Gastrocnemius medialis (tissue), 4 donors: ENCODE measurements around the gene PRICKLE2. TPM values are rescaled to one million over a fixed set of nuclear protein-coding genes. Genes with fewer than 3 reads are reported as not detected.

Experiments
- ATAC-seq, 2 donors: fragments of 150-250 bp; one replicate each; pipeline ENCODE4 v1.9.1; 2016
- DNase-seq, 2 donors: peaks; one replicate each; pipeline ENCODE4 v3.0.0-alpha.2; 2019
- H3K27ac ChIP-seq, 4 donors: fragments of 200-600 bp; sonication (generic); 1 replicate in 1 of 4; 2 replicates in 3 of 4; pipeline ENCODE4 v1.5.1; 2016 to 2018; ENCODE audit warnings: mild to moderate bottlenecking in 2 of 4, moderate library complexity in 1 of 4
- H3K27me3 ChIP-seq, 3 donors: fragments of 200-600 bp; sonication (generic) in 2 of 3; 1 replicate in 1 of 3; 2 replicates in 2 of 3; pipeline versions ENCODE4 v1.5.1 to v1.6.0; 2016 to 2019; ENCODE audit warnings: mild to moderate bottlenecking in 1 of 3, moderate library complexity in 1 of 3
- H3K36me3 ChIP-seq, 2 donors: fragments of 200-600 bp; sonication (generic) in 1 of 2; one replicate each; pipeline ENCODE4 v1.5.1; 2017 to 2018
- H3K4me1 ChIP-seq, 2 donors: fragments of 200-600 bp; sonication (generic) in 1 of 2; one replicate each; pipeline ENCODE4 v1.5.1; 2016 to 2017; ENCODE audit warnings: mild to moderate bottlenecking in 2 of 2
- H3K4me3 ChIP-seq, 4 donors: fragments of 200-600 bp; sonication (generic) in 3 of 4; 1 replicate in 1 of 4; 2 replicates in 3 of 4; pipeline ENCODE4 v1.5.1; 2016 to 2019; ENCODE audit warnings: mild to moderate bottlenecking in 2 of 4
- H3K9me3 ChIP-seq, 3 donors: fragments of 200-600 bp; sonication (generic) in 2 of 3; 1 replicate in 1 of 3; 2 replicates in 2 of 3; pipeline ENCODE4 v1.5.1; 2016 to 2019
- POLR2A ChIP-seq, 2 donors: fragments of 450-650 bp; IDR thresholded peaks; one replicate each; pipeline ENCODE4 v1.6.1; 2017; ENCODE audit warnings: antibody characterized with exemption in 2 of 2, mild to moderate bottlenecking in 2 of 2, moderate library complexity in 2 of 2
- in situ Hi-C, 4 donors: fragments of 200-750 bp; cut with MboI; loops; one replicate each; pipeline versions ENCODE4 v1.15.0 to v1.8.0; 2017; ENCODE audit warnings: low sequenced_read_pairs in 4 of 4
- intact Hi-C: fragments of 100-400 bp; cut with DNase I; formaldehyde crosslinking; loops from one replicate; pipeline ENCODE4 v1.15.1; 2023; ENCODE audit warnings: low total_unique reads
- total RNA-seq, 4 donors: library from RNA; depleted of rRNA; stranded (reverse); fragments of >200 nt; gene quantifications; one replicate each; pipeline versions ENCODE4 v1.1.0 to v1.2.3, GENCODE V29; 2016
- TF ChIP-seq, protein P1 (sequence below), 5 experiments: fragments of 450-650 bp in 3 of 5; fragments of 200-600 bp in 2 of 5; sonication (generic) in 2 of 5; IDR thresholded peaks in 4 of 5; conservative IDR thresholded peaks in 1 of 5; 1 replicate in 4 of 5; 2 replicates in 1 of 5; pipeline ENCODE4 v1.5.1; 2016 to 2019; ENCODE audit warnings: antibody characterized with exemption in 5 of 5, mild to moderate bottlenecking in 3 of 5, moderate library complexity in 3 of 5

The PRICKLE2 gene
- total RNA-seq, 4 donors from 2014 or later = 3.6 to 6.7 (median 4.6) TPM

DNA sequence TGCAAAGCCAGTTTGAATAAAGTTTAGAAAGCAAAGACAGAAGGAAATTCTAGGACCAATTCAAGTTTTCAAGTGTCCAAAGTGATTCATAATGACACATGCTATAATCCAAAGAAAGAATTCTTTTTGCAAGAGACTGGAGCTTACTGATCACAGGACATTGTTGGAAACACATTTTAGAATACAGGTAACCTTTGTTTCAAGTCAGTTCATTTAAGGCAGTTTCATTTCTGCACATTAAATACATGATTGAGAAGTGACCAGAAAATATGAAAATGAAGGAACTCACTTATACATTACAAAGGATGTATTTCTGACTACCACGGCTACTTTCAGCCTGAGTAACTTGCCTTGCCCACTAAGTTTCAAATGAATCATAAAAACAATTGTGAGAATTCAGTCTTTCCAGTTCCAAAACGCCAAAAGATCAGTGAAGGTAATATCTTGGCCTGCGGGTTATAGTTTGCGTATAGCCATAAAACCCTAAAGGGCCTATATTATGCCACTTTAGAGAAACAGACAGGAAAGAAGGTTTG lies 48.7 kb downstream of the PRICKLE2 start:
- no peak for DNase-seq
- Histone ChIP-seq H3K9me3 (no peaks in the 10 kb centered on the region), H3K4me3 (no peak overlapping the region), H3K36me3 (no peaks in the 10 kb centered on the region), H3K27ac (no peak overlapping the region), H3K4me1 (no peaks in the 10 kb centered on the region), H3K27me3 (no peaks in the 10 kb centered on the region)
- ATAC-seq = no peak
- TF ChIP-seq, protein P1, sequence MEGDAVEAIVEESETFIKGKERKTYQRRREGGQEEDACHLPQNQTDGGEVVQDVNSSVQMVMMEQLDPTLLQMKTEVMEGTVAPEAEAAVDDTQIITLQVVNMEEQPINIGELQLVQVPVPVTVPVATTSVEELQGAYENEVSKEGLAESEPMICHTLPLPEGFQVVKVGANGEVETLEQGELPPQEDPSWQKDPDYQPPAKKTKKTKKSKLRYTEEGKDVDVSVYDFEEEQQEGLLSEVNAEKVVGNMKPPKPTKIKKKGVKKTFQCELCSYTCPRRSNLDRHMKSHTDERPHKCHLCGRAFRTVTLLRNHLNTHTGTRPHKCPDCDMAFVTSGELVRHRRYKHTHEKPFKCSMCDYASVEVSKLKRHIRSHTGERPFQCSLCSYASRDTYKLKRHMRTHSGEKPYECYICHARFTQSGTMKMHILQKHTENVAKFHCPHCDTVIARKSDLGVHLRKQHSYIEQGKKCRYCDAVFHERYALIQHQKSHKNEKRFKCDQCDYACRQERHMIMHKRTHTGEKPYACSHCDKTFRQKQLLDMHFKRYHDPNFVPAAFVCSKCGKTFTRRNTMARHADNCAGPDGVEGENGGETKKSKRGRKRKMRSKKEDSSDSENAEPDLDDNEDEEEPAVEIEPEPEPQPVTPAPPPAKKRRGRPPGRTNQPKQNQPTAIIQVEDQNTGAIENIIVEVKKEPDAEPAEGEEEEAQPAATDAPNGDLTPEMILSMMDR (IDR thresholded peaks at IDR 0.05 in 4 of 5, conservative IDR thresholded peaks at IDR 0.05 in 1 of 5) = no peak
- no peak for TF ChIP-seq POLR2A (IDR thresholded peaks at IDR 0.05)
- in situ Hi-C loops = no loop called here
- intact Hi-C loops = no loop called here

DNA sequence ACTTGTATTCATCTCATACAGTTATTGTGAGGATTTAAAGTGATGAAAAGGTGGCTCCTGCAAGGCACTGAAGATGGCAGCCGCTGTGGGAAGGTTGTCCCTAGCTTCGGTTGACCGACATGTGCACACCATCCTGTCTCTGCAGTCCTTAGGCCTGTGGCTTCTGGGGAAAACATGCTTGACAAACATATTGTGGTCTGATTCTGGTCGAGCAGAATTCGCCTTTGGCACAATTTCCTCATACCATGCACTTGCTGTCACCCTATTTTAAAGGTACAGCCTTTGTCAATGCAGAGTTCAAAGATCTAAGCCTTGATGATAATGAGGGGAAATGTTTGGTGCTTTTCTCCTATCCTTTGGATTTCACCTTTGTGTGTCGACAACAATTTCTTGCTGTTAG lies 50.9 kb downstream of the PRICKLE2 start:
- Histone ChIP-seq H3K36me3 (no peaks in the 10 kb centered on the region), H3K4me1 (no peaks in the 10 kb centered on the region), H3K4me3 (no peak overlapping the region), H3K9me3 (no peaks in the 10 kb centered on the region), H3K27ac (no peak overlapping the region), H3K27me3 (no peaks in the 10 kb centered on the region)
- no peak for TF ChIP-seq POLR2A (IDR thresholded peaks at IDR 0.05)
- TF ChIP-seq, protein P1 (IDR thresholded peaks at IDR 0.05 in 4 of 5, conservative IDR thresholded peaks at IDR 0.05 in 1 of 5) = no peak
- intact Hi-C loops (no loop called here), in situ Hi-C loops (no loop called here)
- no peak for DNase-seq
- ATAC-seq = no peak

DNA sequence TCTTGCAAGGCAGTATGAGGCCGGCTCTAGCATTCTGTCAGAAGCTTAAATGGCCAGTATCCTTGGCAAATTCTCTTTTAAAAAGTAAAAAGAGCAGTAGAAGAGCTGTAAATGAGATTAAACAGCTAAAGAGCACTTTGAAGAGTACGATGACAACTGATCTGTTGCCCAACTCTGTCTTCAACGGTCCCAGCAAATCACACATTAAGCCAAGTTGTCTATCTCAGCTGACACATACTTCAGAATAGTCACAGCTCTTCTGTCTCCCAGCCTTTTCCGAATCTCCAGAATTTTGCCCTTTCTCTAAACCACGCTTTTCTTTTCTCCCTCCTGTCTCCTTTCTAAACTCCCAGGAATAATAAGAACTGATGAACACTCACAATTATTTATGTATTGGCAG lies 51.7 kb downstream of the PRICKLE2 start:
- Histone ChIP-seq H3K27ac (no peak overlapping the region), H3K4me1 (no peaks in the 10 kb centered on the region), H3K4me3 (no peak overlapping the region), H3K36me3 (no peaks in the 10 kb centered on the region), H3K9me3 (no peaks in the 10 kb centered on the region), H3K27me3 (no peaks in the 10 kb centered on the region)
- in situ Hi-C loops = no loop called here
- ATAC-seq (no peak), DNase-seq (no peak)
- TF ChIP-seq, protein P1 (IDR thresholded peaks at IDR 0.05 in 4 of 5, conservative IDR thresholded peaks at IDR 0.05 in 1 of 5) = no peak
- no peak for TF ChIP-seq POLR2A (IDR thresholded peaks at IDR 0.05)
- intact Hi-C loops = no loop called here

DNA sequence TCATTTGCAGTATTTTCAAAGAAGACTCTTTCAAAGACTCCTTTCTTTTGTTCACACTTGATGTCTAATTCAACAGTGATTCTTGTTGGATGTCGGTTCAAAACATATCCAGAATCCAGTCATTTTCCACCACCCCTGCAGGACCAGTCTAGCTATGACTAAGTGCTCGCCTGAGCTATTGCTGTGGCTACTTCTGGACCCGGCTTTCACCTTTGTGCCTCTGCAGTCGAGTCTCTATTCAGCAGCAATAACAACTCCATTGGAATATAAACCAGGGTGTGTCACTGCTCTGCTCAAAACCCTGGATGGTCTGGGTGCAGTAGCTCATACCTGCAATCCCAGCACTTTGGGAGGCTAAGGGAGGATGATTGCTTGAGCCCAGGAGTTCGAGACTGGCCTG lies 55.0 kb downstream of the PRICKLE2 start:
- no peaks in the 10 kb centered on the region for H3K36me3 ChIP-seq
- intact Hi-C loops = no loop called here
- TF ChIP-seq, protein P1 (IDR thresholded peaks at IDR 0.05 in 4 of 5, conservative IDR thresholded peaks at IDR 0.05 in 1 of 5) = no peak
- no peak for TF ChIP-seq POLR2A (IDR thresholded peaks at IDR 0.05)
- in situ Hi-C loops = no loop called here
- no peaks in the 10 kb centered on the region for H3K27me3 ChIP-seq
- no peak overlapping the region for H3K27ac ChIP-seq
- ATAC-seq = no peak
- no peak overlapping the region for H3K4me3 ChIP-seq
- no peaks in the 10 kb centered on the region for H3K9me3 ChIP-seq
- H3K4me1 ChIP-seq = no peaks in the 10 kb centered on the region
- DNase-seq = no peak

DNA sequence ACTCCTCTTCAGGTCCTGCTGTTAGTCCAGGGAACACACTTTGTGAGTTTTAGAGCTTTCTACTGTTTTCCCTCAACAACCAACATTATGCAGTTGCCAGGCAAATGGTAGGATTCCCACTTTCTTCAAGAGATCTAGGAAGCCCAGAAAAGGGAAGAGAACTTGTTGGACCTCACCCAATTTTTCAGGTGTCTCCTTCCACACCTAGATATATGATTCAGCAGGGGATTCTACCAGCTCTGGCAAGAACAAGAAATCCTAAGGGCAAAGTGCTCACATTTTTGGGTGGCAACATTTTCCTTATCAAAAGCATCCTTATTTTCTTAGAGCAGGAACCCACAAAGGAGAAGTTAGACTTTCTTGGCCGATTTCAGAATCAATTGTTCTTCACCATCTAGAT lies 57.4 kb downstream of the PRICKLE2 start:
- DNase-seq = no peak
- no peak for ATAC-seq
- Histone ChIP-seq H3K27me3 (no peaks in the 10 kb centered on the region), H3K4me3 (no peak overlapping the region), H3K27ac (no peak overlapping the region), H3K36me3 (no peaks in the 10 kb centered on the region), H3K4me1 (no peaks in the 10 kb centered on the region), H3K9me3 (no peaks in the 10 kb centered on the region)
- no peak for TF ChIP-seq POLR2A (IDR thresholded peaks at IDR 0.05)
- TF ChIP-seq, protein P1 (IDR thresholded peaks at IDR 0.05 in 4 of 5, conservative IDR thresholded peaks at IDR 0.05 in 1 of 5) = no peak
- intact Hi-C loops = no loop called here
- in situ Hi-C loops = no loop called here
